Esophagus muscularis mucosa (tissue), 4 donors: ENCODE measurements around the gene SCARF2.

Experiments used
- CTCF ChIP-seq, 3 experiments: fragments of 200-600 bp in 2 of 3; fragments of 450-650 bp in 1 of 3; sonication (generic) in 2 of 3; IDR thresholded peaks; one replicate each; pipeline ENCODE4 v1.5.1; 2017 to 2019; ENCODE audit warnings: antibody characterized with exemption in 3 of 3, mild to moderate bottlenecking in 2 of 3, moderate library complexity in 1 of 3
- EP300 ChIP-seq: sonication (generic); formaldehyde crosslinking; IDR thresholded peaks from one replicate; pipeline ENCODE4 v1.6.1; 2017; ENCODE audit warnings: antibody characterized with exemption
- POLR2A ChIP-seq: fragments of 450-650 bp; IDR thresholded peaks from one replicate; pipeline ENCODE4 v1.6.1; 2017; ENCODE audit warnings: antibody characterized with exemption, moderate library complexity, mild to moderate bottlenecking, low read depth

DNA sequence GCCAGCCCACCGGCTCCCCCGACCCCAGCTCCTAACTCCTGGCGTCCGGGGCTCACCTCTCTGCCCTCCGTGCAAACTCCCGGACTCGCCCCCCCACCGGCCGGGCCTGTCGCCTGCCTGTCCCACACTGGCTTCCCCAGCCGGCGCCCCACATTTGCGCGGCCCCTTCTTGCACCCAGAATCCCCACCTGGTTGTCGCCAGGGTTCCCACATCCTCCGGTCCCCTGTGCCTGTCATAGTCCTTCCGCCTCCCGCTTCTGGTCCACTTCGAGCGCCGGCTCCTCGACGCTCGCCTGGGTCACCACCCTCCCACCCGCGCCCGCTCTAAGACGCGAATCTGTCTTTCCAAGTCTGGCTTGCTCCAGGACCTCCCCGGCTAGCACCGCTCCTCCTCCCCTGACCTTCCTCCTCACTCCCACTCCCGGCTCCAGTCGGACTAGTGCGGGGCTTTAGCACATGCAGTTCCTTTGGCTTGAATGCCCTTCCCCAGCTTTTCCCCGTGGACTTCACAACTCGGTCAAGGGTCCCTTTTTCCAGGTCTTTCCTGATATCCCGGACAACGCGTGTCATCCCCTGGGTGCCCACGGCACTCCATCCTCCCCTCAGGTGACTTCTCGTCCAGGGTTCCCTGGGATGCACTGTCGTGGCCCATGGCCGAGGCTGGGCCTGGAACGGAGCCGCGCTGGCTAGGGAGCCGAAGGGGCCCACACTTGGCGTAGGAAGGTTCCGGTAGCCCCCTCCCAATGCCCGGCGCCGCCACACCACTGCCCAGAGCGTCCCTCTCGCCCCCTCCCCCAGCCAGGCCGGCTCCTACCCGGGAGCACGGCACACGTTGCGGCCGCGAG, 635 bp downstream of the SCARF2 start:
- TF ChIP-seq POLR2A (no peak), CTCF (IDR thresholded peaks at IDR 0.05) (no peak), EP300 (no peak)
